Anterior cingulate cortex (tissue), 58 donors: ENCODE results near the gene IL36G.

Source experiments
- DNase-seq, 58 donors: peaks; one replicate each; lab custom pipeline; 2025; lab: John Stamatoyannopoulos, UW

IL36G gene

GRCh38 chr2:112967023-112967422, 10.8 kb upstream of the IL36G start:
- no peak for DNase-seq

DNA sequence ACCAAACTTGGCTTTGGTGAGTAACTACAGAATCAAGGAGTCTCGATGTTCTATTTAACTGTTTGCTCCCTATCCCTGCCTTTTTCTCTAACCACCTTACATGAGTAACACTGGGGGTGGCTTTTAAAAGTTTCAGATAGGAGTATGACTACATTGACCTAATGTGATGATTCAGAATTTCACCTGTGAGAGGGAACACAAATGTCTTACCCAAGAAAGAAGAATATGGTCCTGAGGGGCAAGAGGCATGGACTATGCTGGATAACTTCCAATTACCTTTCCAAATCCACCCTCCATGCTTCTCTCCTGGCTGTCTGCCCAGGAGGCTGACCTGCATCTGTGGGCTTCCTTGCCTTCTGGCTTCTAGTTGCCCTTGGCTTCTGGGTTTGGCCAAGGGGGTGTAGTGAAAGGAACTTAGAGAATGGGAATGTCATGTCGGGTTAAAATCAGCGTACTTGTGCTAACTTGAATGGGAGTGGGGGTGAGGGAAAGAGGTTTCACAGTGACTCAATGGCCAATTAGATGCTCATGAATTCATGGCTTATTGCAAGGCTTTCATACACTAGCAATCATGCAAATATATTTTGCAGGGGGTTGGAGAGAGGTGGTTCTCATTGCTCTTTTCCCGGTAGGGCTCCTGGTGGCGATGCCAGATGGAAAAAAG, 5.3 kb upstream of the IL36G start:
- DNase-seq: no peak

GRCh38 chr2:112973156-112973555, 4.7 kb upstream of the IL36G start:
- DNase-seq: no peak

DNA sequence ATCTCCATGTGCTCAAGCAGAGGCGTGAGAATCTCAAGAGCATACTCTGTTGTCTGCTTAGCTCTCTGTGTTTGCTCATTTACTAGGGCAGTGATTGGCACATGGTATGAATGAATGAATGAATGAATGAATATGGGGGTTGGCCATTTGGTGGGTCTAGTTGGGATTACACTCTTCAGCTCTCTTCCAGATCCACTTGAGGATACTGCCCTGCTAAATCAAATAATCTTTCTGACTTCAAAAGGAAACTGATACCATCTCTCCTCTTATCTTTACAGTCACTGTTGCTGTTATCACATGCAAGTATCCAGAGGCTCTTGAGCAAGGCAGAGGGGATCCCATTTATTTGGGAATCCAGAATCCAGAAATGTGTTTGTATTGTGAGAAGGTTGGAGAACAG, 1.9 kb downstream of the IL36G start:
- DNase-seq: no peak

- no peak for DNase-seq
Measured at GRCh38 chr2:112980537-112980936, 2.7 kb downstream of the IL36G start.

DNA sequence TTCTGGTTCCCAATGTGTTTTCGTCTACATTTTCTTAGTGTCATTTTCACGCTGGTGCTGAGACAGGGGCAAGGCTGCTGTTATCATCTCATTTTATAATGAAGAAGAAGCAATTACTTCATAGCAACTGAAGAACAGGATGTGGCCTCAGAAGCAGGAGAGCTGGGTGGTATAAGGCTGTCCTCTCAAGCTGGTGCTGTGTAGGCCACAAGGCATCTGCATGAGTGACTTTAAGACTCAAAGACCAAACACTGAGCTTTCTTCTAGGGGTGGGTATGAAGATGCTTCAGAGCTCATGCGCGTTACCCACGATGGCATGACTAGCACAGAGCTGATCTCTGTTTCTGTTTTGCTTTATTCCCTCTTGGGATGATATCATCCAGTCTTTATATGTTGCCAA, 7.3 kb downstream of the IL36G start:
- DNase-seq: no peak

- no peak for DNase-seq
Measured at GRCh38 chr2:112989611-112990010, 11.8 kb downstream of the IL36G start.

DNA sequence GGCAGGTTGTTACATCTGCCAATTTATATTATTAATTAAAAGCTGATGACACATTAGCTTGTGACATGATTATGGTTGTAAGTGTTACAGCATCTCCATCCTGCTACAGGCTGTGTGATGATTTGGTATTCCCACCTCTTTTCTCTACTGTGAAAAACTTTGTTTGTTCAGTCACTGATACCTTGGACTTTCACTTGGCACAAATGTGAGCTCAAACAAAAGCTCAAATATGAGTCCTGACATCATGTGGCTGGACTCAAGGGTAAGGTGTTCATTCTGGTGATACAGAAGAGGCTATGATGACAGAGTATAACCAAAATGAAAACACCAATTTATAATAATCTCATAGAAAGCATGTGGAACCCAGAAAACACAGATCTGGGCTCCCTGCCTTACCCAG, 16.0 kb downstream of the IL36G start:
- no peak for DNase-seq

DNA sequence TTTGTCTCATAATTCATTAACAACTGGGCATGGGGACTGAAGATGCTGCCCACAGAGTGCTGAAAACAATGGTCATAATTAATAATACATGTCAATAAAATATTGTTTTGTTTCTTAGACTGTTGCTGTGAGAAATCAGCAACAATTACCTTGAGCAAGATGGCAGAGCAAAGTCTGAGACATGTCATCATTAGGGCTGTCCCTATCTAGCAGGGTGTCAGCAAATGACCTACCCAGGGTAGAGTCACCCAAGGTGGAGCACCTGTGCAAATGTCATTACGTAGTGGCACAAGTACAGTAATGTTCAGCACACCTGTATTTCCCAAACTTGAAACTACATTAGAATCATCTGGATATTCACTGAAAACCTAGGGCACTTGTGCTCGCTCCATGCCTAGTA, 16.8 kb downstream of the IL36G start:
- no peak for DNase-seq

GRCh38 chr2:112995346-112995920, 17.6 kb downstream of the IL36G start:
- DNase-seq: no peak

DNA sequence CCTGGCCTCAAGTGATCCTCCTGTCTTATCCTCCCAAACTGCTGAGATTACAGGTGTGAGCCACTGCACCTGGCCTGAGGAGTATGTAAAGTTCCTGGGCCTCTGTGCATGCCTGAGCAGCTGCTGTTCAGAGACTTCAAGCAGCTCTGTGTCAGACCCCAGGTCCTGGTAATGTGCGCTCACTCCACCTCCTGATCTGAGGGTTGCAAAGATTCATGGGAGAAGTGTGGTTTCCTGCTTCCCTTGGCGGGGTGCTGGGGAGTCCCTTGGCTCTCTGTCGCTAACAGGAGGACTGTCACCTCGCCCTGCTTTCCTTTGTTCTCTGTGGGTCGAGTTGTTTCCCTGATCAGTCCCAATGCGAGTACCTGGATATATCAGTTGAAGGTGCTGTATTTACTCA, 18.8 kb downstream of the IL36G start:
- no peak for DNase-seq

GRCh38 chr2:112997151-112997550, 19.3 kb downstream of the IL36G start:
- DNase-seq: no peak

GRCh38 chr2:113000436-113000835, 22.6 kb downstream of the IL36G start:
- DNase-seq: no peak

- DNase-seq: no peak
Measured at GRCh38 chr2:113002677-113003076, 24.9 kb downstream of the IL36G start.

GRCh38 chr2:113005030-113005509, 27.3 kb downstream of the IL36G start, which contains the start of gene IL36A:
TSS of gene IL36A (plus strand) at chr2:113005459. CDS start at chr2:113005872, 413 bp downstream.
- no peak for DNase-seq

DNA sequence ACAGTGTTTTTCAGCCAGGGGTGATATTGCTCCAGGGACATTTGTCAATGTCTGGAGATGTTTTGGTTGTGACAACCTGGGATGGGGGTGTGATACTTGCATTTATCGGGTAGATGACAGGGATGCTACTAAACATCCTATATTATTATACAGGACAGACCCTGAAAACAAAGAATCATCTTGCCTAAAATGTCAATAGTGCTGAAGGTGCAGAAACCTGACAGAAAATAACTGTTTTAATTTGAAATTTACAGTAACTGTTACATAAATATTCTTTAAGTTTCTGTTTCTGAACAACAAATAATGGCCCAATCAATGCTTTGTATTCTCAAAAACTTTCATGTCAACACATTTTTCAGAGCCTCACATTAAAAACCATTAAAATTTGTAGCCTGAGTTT, 29.4 kb downstream of the IL36G start:
- DNase-seq: no peak

GRCh38 chr2:113009622-113010021, 31.8 kb downstream of the IL36G start:
- DNase-seq: no peak

GRCh38 chr2:113010088-113010487, 32.3 kb downstream of the IL36G start:
- no peak for DNase-seq

- DNase-seq: no peak
Measured at GRCh38 chr2:113011108-113011507, 33.3 kb downstream of the IL36G start.

- DNase-seq: no peak
Measured at GRCh38 chr2:113012436-113013335, 34.9 kb downstream of the IL36G start.

- DNase-seq: no peak
Measured at GRCh38 chr2:113013336-113013661, 35.5 kb downstream of the IL36G start.

DNA sequence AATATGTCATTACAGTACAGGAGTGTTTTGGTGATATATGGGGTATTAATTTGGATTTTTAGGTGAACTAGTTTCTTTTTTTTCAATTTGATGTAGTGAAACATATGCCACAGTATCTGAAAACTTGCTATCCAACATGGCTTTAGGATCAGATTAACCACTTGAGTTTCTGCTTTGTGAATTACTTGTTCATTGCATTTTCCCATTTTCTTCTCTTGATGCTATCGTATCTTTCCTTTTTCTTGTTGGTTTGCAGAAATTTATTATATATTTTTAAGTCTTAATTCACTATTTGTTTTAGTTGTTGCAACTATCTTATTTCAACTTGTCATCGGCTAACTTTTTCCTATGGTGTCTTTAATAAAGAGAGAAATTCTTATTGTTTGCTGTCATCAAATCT, 36.3 kb downstream of the IL36G start:
- DNase-seq: no peak
